ENCODE results near the gene TSFM. TPM values are rescaled to one million over a fixed set of nuclear protein-coding genes. Genes with fewer than 3 reads are reported as not detected.

TSFM gene
- total RNA-seq, 1 experiment from 2014 or later: 40.3 TPM

DNA sequence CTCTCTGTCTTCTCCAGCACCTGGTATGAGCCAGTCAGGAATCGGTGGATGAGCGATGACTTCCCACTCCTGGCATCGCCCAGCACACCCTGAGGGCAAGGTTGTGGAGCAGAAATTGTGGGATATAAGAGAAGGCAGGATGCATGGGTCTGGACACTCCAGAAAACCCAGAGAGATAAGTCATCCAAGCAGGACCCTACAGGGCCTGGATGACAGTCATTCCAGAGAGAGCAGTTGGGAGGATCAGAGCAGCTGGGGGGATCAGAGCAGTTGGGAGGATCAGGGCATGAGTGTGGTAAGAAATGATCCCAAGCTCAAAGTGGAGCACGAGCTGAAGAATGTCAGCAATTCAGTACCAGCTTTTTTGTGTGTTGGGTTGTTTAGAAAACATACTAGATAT is 48.0 kb upstream of the TSFM start:
- Histone ChIP-seq H3K27me3 (ENCODE audit: control insufficient read depth, insufficient read depth, low read length) (no peaks in the 10 kb centered on the region; the same call in 1 of the 2 replicates), H3K4me3 (ENCODE audit: low read depth in 2 of 2, low read length in 2 of 2) (no peak overlapping the region), H3K4me1 (ENCODE audit: control insufficient read depth, insufficient read depth, low read length) (peaks cover 7% of the 10 kb centered on the region; the same call in 1 of the 2 replicates), H3K27ac (ENCODE audit: low read length) (no peak overlapping the region), H3K36me3 (ENCODE audit: control insufficient read depth, insufficient read depth, low read length) (no peaks in the 10 kb centered on the region), H3K9me3 (ENCODE audit: control insufficient read depth, insufficient read depth, low read depth, low read length) (no peaks in the 10 kb centered on the region)
- no TSS peak for BruUV-seq (replicated peaks)
- POLR2A ChIA-PET: interaction anchor here (0.7 kb wide), 1 partner anchor 1379 kb away, joined by 3 read pairs; no protein-coding TSS in a partner anchor
- ATAC-seq (no peak), DNase-seq (ENCODE audit: low read depth, low spot score) (no peak)
- intact Hi-C loops (cut with micrococcal nuclease; ENCODE audit: unreplicated experiment): no loop called here
- CTCF ChIA-PET: interaction anchor here (1.5 to 1.6 kb wide), 3 partner anchors 8 to 151 kb away, joined by 4 to 9 read pairs (median 5); no protein-coding TSS in a partner anchor
- no peak for TF ChIP-seq TCF7L2 (IDR thresholded peaks at IDR 0.05; ENCODE audit: low read depth, low read length)
- no peak for TF ChIP-seq SIN3A (IDR thresholded peaks at IDR 0.05; ENCODE audit: borderline replicate concordance, insufficient read depth, low read depth, low read length)
- TF ChIP-seq, protein P1, sequence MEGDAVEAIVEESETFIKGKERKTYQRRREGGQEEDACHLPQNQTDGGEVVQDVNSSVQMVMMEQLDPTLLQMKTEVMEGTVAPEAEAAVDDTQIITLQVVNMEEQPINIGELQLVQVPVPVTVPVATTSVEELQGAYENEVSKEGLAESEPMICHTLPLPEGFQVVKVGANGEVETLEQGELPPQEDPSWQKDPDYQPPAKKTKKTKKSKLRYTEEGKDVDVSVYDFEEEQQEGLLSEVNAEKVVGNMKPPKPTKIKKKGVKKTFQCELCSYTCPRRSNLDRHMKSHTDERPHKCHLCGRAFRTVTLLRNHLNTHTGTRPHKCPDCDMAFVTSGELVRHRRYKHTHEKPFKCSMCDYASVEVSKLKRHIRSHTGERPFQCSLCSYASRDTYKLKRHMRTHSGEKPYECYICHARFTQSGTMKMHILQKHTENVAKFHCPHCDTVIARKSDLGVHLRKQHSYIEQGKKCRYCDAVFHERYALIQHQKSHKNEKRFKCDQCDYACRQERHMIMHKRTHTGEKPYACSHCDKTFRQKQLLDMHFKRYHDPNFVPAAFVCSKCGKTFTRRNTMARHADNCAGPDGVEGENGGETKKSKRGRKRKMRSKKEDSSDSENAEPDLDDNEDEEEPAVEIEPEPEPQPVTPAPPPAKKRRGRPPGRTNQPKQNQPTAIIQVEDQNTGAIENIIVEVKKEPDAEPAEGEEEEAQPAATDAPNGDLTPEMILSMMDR (IDR thresholded peaks at IDR 0.05): no peak
- TF ChIP-seq, protein P2, sequence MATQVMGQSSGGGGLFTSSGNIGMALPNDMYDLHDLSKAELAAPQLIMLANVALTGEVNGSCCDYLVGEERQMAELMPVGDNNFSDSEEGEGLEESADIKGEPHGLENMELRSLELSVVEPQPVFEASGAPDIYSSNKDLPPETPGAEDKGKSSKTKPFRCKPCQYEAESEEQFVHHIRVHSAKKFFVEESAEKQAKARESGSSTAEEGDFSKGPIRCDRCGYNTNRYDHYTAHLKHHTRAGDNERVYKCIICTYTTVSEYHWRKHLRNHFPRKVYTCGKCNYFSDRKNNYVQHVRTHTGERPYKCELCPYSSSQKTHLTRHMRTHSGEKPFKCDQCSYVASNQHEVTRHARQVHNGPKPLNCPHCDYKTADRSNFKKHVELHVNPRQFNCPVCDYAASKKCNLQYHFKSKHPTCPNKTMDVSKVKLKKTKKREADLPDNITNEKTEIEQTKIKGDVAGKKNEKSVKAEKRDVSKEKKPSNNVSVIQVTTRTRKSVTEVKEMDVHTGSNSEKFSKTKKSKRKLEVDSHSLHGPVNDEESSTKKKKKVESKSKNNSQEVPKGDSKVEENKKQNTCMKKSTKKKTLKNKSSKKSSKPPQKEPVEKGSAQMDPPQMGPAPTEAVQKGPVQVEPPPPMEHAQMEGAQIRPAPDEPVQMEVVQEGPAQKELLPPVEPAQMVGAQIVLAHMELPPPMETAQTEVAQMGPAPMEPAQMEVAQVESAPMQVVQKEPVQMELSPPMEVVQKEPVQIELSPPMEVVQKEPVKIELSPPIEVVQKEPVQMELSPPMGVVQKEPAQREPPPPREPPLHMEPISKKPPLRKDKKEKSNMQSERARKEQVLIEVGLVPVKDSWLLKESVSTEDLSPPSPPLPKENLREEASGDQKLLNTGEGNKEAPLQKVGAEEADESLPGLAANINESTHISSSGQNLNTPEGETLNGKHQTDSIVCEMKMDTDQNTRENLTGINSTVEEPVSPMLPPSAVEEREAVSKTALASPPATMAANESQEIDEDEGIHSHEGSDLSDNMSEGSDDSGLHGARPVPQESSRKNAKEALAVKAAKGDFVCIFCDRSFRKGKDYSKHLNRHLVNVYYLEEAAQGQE (IDR thresholded peaks at IDR 0.05; ENCODE audit: insufficient read depth in 1 of 2, low read depth in 2 of 2, low read length in 1 of 2): no peak
- no peak for TF ChIP-seq POLR2AphosphoS5 (IDR thresholded peaks at IDR 0.05; ENCODE audit: low read depth, low read length)
- in situ Hi-C loops (cut with HindIII; ENCODE audit: low pct_unique_long_range_greater_than_20kb, low sequenced_read_pairs): no loop called here

DNA sequence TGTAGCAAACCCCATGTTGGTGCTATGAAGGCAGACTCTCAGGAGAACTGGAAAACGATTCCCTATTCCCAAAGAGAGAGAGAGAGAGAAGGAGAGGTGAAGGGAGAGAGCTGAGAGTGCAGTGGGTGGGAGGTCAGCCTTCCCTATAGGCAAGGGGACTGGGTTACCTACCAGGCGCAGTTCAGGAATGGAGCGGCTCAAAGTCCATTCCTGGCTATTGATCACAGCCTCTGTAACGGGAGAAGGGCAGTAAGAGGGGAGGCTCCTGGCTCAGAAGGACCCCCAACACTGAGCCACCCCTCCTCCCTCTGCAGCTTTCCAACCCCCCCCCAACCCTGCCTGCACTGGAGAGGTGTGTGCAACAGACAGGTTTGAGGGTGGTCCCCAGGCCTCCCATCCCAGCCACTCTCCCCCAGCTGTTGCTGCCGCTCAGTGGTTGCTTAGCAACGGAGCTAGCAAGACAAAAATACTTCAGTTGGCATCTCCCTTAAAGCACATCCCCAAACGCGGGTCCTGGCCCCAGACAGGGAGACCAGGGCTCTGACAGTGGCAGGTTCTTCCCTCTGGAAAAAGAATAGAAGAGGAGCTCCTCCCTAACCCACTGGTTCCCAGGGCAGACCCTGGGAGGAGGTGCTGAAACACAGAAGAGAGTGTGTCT is 47.3 kb upstream of the TSFM start:
- intact Hi-C loops (cut with micrococcal nuclease; ENCODE audit: unreplicated experiment) (loop anchor here (5.0 kb wide), 1 partner anchor 153 kb away; no protein-coding TSS in a partner anchor), in situ Hi-C loops (cut with HindIII; ENCODE audit: low pct_unique_long_range_greater_than_20kb, low sequenced_read_pairs) (no loop called here)
- ChIA-PET POLR2A (interaction anchor here (0.7 kb wide), 1 partner anchor 1380 kb away, joined by 3 read pairs; no protein-coding TSS in a partner anchor), CTCF (interaction anchor here (0.6 to 1.6 kb wide), 7 partner anchors 9 to 276 kb away, joined by 3 to 9 read pairs (median 3); no protein-coding TSS in a partner anchor)
- H3K9me3 ChIP-seq (ENCODE audit: control insufficient read depth, insufficient read depth, low read depth, low read length): no peaks in the 10 kb centered on the region
- no peak overlapping the region for H3K27ac ChIP-seq (ENCODE audit: low read length)
- BruUV-seq (replicated peaks): no TSS peak
- H3K4me1 ChIP-seq (ENCODE audit: control insufficient read depth, insufficient read depth, low read length): peaks cover 7% of the 10 kb centered on the region; the same call in 1 of the 2 replicates
- no peak overlapping the region for H3K4me3 ChIP-seq (ENCODE audit: low read depth in 2 of 2, low read length in 2 of 2)
- peak; percentile 2 for ATAC-seq
- no peaks in the 10 kb centered on the region; the same call in 1 of the 2 replicates for H3K27me3 ChIP-seq (ENCODE audit: control insufficient read depth, insufficient read depth, low read length)
- TF ChIP-seq, protein P1 (IDR thresholded peaks at IDR 0.05): no peak
- TF ChIP-seq, protein P2 (IDR thresholded peaks at IDR 0.05; ENCODE audit: insufficient read depth in 1 of 2, low read depth in 2 of 2, low read length in 1 of 2): no peak
- TF ChIP-seq TCF7L2 (IDR thresholded peaks at IDR 0.05; ENCODE audit: low read depth, low read length) (no peak), SIN3A (IDR thresholded peaks at IDR 0.05; ENCODE audit: borderline replicate concordance, insufficient read depth, low read depth, low read length) (no peak), POLR2AphosphoS5 (IDR thresholded peaks at IDR 0.05; ENCODE audit: low read depth, low read length) (no peak)
- no peaks in the 10 kb centered on the region for H3K36me3 ChIP-seq (ENCODE audit: control insufficient read depth, insufficient read depth, low read length)
- DNase-seq (ENCODE audit: low read depth, low spot score): no peak

All from Panc1 (cell line).